NCI-H1694 (cell line): ENCODE measurements around the gene GBGT1.

ENCODE experiments used
- DNase-seq: peaks from one replicate; lab custom pipeline; 2025; lab: John Stamatoyannopoulos, UW

GBGT1 gene

DNA sequence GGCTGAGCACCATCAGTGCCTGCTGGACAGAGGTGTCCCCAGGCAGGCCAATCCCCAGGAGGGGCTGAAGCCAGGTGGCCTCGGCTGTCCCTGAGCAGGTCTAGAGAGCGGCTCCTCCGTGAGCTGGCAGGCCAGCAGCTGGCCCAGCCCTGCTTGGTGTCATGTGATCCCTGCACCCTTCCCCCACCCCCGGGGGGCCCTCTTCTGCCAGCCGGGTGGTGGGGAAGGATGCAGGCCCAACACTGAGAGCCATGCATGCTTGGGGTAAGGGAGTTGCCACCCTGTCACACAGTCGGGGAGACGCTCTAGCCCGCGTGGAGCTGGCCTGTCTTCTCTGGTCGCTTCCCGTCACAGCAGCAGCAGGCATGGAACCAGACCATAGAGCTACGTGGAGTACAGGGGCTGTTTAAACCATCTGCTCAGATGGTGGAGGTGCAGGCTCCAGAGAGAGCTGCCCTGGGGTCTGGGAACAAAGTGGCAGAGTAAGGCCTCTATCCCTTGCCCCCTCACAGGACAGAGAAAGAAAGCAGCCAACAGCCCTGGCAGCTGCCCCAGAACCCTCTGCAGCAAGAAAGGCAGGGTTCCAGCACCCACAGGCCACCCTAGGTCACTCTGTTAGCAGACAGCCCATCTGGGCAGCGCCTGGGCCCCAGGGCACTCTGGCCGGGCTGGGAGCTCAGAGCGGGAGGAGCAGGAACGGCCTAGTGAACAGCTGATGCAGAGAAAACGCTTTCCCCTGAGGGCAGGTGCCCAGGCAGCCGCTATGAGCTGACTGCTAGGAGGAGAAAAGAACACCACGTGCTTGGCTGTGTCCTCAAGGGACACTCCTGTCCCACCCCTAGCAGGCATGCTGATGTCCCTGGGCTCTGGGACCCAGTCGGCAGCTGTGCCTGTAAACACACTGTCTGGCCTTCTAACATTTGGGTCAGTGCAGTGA is 49.5 kb downstream of the GBGT1 start:
- DNase-seq: peak; percentile 33

DNA sequence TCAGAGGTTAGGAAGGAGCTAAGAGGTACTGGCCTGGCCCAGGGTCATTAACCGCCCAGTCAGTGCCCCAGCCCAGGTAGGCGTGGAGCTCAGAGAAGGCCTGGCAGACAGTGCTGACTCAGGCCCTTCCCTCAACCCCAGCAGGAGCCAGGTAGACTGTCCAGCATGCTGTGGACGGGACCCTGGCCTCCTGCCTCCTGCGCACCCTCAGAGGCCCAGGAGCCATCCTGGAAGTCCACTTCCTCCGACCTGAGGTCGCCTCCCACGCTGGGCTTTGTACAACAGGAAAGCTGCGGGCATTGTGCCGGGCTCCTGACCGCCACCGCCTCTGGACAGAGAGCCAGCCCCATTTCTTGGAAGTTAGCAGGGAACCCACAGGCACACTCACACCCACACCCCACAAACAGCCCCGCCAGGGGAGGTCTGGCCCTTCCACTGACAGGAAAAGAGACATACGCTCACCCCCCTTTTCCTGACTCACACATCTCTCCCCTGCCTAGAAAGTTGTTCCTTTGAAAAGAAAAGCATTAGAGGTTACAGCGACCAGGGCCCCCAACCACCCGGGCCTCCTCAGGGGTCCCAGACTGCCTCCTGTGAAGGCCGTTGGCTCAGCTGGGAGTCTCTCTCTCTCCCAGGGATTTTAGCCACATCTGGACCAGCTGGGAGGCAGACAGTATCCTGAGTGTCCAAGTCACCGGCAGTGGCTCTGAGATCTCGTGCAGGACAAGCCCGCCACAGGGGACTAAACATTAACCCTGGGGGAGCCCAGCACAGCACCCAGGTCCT is 50.4 kb downstream of the GBGT1 start:
- no peak for DNase-seq

DNA sequence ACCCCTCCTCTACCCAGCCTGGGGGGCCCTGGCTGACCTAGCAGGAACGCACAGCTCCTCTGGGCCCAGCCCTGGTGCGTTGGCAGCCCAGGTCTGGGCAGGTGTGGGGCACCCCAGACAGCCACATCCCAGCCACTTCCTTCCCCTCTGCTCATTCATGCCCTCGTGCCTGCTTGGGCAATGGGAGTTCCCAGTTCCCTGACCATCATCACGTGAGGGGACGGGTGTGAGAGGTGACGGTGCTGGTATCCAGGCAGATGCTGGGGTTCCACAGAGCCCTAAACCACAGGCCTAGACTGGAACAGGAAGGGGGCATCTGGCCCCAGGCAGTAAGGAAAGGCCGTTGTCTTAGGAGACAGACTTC is 51.1 kb downstream of the GBGT1 start:
- no peak for DNase-seq

DNA sequence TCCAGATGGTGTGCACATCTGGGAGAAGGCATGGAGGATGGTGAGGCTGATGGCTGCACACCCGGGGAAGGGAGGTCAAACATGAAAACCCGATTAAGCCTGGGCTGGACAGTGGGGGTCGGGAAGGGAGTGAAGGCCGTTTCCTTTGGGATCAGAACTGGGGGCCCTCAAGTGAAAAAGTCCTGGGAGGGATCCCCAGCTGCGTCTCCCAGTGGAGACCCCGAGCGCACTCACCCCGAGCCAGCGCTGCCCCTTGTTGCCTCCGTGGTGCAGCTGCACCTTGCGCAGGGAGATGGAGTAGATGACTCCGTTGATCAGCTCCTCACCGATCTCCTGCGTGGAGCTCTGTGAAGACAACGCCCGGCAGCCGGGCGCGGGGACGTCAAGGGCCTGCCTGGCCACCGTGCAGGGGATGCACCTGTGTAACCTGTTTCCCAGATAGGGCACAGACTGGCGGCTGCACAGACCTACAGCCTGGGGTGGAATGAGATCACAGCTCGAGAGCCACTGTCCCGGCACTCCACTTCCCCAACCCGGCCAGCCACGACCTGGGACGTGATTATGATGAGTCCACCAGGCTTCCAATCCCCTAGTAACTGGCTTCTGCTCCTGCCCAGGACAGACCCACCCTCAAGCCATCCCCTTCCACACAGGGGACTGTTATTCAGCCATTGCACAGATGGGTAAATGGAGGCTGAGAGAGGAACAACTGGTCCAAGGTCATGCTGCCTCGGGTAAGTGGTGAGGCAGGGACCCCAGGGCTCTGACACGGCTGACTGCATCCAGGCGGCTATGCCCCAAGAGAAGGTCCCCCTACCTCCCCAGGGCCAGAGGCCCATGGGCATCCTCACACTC is 51.7 kb downstream of the GBGT1 start:
- no peak for DNase-seq

DNA sequence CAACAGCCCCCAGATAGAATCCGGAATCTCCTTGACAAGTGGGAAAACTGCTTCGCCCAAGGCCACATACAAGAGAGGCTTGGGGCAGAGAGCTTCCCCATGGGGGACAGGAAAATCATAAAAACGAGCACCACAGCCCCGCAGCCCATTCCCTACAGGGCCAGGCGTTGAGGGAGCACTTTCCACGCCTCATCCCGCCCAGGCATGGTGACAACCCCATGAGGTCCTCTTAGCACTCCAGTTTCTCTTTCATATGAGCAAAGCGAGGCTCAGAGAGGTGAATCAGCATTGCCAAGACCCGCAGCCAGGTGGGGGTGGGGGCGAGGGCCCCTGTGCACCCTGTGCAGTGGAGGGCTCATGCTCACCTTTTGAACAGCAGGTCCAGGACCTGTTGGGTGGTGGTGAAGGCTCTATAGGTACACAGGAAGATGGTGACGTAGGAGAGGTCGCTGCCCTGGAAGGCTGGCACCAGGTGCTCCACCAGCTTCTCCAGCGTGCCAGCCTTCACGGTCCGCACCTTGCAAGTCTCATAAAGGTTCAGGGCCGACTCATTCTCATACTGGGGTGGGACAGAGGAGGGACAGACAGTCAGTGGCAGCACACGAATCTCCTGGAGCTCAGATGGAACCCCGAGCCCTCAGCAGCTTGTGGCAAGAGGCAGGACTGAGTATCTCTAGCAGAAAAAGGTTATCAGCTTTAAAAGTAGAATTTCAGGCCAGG is 53.6 kb downstream of the GBGT1 start:
- no peak for DNase-seq

DNA sequence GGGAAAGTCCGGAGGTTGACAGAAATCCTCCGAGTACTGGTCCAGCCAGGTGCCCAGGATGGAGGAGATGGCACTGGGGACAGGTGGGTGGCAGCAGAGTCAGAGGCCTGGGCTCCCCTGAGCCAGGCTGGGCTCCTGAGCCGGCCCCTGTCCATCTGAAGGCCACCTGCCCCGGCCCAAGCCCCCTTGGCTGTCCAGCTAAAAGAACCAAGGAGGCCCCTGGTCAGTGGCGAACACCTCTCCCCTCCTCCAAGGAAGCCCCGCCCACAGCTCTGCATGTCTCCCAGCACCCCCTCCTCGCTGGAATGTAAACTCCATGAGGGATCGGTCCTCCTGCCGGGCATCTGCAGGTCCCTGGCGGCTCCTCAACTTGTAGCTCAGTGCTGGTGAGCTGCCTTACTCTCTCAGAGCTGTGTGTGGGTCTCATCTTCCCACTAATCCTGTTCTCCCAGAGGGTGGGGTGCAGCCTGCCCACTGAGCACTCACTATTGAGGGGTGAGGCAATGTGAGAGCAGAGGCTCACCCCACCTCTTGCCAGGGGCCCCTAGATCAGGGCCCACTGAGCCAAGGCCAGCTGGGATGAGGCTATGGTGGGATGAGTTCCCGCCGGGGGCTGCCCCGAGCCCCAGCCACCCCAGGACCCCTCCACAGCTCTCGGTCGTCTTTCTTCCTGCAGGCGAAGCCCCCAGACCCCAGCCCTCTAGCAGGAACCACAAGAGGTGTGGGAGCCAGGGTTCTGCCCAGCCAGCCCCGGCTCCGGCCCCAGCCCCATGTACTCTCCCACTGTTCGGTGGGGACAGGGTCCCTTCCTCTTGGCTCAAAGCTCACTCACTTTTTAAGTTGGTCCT is 54.7 kb downstream of the GBGT1 start:
- no peak for DNase-seq

DNA sequence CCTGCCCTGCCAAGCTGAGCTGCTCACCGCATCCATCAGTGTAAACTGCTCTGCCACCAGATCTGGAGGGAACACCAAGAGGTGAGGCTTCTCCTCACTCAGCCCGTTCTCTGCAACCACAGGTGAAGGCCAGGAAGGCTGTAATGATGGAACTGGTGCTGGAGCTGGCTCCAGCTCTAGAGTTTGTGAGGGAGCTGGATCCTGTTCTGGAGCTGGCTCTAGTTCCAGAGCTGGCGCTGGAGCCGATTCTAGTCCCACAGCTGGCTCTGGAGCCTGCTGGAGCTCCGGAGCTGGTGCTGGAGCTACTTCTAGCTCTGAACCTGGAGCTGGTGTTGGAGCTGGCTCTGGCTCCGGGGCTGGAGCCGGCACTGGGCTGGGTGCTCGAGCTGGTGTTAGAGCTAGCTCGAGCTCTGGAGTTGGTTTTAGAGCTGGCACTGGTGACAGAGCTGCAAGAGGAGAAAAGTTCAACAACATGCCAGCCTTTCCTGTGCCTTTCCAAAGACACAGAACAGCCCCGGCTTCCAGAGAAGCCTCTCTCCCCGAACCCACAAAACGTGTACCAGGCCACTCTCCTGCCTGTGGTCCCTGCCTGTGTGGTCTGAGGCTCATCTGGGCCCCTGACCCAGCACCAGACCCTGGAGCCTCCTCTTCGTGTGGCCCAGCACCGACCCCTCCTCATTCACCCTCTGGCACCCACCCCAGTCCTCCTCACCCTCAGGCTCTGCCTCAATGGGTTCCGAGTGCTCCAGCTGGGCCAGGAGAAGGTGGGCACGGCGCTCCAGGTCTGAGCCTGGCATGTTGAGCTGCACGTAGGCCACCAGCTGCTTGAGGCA is 55.5 kb downstream of the GBGT1 start:
- DNase-seq: no peak

DNA sequence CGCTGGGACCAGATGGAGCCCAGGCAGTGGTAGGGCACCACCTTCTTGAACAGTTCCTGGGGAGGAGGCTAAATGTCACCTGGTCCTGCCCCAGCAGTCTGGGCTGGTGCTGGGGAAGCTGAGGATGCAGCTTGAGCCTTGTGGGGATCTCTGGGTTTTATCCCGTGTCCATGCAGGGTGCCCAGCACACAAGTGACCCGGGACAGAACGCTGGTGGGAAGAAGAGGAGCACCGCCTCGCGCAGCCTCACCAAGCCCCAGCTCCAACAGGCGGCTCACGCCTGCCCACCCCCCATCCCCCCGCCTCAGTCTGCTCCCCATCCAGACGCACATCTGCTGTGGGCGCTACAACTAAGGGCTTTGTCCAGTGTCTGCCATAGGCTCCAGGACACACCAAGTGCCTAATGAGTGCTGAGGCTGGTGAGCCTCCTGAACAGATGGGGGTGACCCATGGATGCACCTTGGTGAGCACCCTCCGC is 56.4 kb downstream of the GBGT1 start:
- DNase-seq: no peak

DNA sequence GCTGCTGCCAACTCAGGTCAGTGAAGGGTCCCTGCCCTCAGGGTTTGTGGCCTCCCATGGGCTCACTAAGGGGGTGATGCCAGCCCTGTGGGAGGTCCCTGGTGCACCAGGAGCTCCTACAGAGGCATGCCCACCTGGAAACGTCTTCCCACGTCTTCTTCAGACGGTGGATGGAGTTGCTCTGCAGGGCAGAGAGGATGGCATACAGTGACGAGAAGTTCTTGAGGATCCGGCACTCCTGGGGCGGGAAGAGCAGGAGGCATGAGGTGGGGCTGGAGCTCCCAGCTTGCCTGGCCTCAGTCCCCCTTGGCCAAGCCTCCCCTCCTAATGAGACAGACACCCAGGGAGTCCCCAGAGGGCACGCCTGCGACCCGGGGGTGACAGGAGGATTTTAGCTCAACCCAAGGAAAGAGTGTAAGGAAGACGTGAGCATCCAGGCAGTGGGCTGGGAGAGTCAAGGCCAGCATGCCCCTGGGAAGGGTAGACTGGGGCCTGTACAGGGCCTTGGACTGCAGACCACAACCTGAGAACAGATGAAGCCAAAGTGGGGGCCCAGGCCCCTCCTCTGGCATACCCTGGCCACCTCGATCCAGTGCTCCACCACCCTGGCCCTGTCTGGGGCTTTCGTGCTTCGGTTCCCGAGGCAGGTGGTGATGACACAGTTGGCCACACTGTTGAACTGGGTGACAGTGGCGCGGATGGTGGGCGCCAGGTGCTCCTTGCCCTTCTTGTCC is 57.0 kb downstream of the GBGT1 start:
- no peak for DNase-seq

DNA sequence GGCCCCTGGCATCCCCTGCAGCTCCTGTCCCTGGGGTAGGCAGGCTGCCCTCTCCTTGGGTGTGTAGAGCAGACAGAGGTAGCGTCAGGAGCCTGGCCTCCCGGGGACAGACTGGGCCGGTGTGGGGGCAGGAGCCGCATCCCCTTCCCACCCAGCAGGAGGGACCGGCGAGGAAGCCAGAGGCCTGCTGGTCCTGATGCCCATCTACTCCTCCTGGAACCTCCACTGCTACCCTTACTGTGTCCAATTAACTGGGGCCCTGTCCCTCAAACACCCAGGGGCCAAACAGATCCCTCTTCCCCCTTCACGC is 58.3 kb downstream of the GBGT1 start:
- DNase-seq: no peak

DNA sequence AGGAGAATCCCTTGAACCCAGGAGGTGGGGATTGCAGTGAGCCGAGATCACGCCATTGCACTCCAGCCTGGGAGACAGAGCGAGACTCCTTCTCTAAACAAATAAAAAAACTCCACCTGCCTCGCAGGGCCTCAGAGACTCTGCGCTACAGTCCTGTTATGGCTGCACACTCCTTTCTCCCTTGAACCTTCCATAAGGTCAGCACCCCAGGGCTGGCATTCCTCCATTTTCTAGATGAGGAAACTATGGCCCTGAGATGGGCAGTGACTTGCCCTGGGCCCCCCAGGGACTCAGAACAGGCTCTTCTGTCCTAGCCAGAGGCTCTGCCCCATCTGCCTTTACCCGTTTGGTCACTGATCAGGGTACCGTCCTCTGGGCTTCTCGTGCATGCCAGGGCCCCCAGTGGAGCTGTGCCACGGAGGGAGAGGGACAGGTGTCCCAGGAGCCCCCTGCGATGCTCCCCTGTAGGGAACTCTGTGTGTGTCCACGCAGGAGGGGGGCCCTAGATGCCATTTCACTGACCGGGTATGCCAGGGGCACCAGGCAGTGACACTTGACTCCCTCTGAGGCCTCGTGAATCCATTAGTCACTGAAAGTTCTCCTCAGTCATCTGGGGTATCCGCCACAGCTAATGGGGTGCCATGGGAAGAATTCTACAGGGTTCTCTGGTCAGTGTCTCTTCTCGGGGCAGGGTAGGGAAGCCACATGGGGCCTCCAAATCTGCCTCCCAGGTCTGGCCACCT is 58.8 kb downstream of the GBGT1 start:
- DNase-seq: no peak

DNA sequence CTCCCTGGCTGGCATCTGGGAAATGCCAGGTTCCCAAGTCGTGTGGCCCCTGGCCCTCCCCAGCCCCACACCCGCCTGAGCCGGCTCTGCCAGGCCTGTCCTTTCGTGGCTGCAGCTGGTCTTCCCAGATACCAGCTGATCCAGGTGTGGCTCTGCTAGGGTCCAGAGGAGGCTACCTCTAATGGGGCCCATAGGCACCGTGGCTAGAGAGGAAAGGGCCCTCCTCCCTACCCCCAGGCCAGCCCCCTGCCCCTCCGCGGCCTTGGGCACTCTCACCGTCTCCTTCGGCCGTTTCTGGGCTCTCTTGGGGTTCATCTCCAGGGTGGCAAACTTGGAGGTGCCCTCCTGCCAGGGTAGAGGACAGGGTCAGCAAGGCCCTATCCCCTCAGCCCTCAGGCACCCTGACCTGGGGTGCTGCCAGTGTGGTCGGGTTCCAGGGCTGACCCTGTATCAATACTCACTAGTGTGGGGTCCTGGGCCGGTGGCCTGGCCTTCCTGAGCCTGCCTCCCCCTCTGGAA is 59.7 kb downstream of the GBGT1 start:
- DNase-seq: no peak

DNA sequence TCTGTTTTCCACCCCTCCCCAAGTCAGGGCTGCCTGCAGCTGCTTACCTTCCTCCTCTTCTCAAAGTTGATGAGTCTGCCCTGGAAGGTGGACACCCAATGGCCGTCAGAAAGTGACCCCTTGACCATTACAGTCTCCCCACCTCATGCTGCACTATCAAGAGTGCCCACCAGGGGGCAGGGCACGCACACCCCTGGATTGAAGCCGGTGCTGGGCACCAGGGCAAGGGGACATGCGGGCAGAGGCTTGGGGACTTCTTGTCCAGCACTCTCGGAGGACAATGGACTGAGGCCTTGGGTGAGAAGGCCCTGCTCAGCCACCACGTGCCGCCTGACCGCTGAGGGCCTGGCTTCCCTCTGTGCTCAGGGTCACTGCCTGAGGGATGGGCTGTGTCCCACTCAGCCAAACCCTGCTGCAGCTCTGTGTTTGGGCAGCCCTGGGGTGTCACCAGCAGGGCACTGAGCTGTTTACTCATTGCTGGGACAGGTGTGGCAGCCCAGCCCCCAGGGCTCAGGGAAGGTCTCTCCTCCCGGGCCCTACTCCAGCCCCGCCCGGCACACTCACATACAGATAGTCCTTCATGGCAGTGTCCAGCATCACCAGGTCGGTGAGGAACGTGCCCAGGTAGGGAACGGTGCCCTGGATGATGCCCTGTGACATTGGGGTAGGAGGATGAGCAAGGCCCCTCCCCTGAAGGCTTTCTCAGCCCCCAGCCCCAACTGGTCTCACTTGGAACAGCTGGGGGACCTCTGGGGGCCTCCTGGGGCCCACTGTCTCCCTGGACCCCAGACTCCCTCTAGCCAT is 60.3 kb downstream of the GBGT1 start:
- no peak for DNase-seq
